Astrocyte of the spinal cord (primary cell): ENCODE results near the gene SLCO3A1.

Experiments used
- DNase-seq: peaks from one replicate; pipeline ENCODE4 v3.0.0; 2011; ENCODE audit warnings: low read depth, low spot score
- H3K4me3 ChIP-seq: 2 replicates; pipeline ENCODE4 v1.5.1; 2011; ENCODE audit warnings: low read depth, mild to moderate bottlenecking, low read length, moderate library complexity
- CTCF ChIP-seq: IDR thresholded peaks from 2 replicates; pipeline ENCODE4 v1.5.1; 2012; ENCODE audit warnings: low read depth, mild to moderate bottlenecking, low read length, inconsistent platforms
- in situ Hi-C: cut with HindIII; loops from 2 replicates; pipeline ENCODE4 v1.10.0; 2017; ENCODE audit warnings: low sequenced_read_pairs

SLCO3A1 gene

DNA sequence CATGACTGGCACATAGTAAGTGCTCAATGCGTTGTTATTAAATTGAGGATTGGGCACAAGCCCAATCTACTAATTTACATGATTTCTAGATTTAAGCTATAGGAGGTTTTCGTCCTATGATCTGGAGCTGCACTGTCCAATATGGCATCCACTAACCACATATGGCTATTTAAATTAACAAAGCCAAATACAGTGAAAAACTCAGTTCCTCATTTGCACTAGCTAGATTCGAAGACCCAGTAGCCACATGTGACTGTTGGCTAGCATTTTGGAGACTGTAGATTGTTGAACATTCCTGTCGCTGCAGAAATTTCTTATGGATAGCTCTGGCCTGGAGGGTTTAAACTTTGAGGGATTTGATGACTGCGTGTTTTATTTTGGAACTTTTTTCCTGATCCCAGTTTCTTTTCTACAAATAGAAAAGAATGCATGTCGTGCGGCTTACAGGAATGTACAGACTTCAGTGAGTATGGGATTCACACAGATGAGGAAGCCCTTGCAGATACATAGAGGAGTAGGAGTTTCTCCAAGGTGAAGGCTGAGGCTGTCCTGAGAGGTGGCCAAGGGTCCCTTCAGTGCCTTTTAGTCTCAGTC is 82.8 kb downstream of the SLCO3A1 start:
- no peak overlapping the region for H3K4me3 ChIP-seq
- no peak for TF ChIP-seq CTCF
- in situ Hi-C loops, result no loop called here
- no peak for DNase-seq

DNA sequence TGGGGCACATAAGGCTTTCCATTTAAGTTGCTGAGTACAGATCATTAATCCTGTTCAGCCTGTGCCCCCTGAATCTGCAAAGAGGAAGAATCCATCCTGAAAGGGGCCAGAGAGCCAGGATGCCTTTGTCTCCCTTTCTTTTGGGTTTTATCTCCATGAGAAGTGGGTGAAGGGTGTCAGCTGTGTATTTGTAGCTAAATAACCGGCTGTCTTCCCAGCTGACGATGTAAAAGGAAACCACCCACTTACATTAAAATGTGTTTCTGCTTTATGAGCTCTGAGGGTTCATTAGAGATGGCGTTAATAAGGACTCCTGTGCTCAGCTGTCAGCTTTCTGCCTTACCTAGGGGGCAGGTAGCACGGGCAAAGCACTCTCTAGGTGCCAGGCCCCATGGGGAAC is 83.4 kb downstream of the SLCO3A1 start:
- no peak for DNase-seq
- H3K4me3 ChIP-seq, result no peak overlapping the region
- no peak for TF ChIP-seq CTCF
- in situ Hi-C loops, result no loop called here

DNA sequence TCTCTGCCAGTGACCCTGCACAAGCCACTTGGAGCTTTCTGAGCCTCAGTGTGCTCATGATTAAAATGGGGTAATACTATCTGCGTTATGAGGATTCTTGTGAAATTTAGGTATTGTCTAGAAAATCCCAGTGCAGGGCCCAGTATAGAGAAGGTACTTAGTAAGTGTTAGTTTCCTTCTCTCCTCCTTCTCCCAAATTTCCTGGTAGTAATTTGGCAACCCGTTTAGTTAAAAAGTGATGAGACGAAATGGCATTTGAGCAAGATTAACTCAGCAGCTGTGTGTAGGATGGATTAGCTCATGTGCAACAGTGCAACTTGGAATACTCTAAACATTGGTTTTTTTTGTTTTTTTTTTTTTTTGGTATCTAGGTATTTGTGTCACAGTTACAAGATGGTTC is 84.6 kb downstream of the SLCO3A1 start:
- in situ Hi-C loops, result no loop called here
- TF ChIP-seq CTCF, result no peak
- no peak for DNase-seq

DNA sequence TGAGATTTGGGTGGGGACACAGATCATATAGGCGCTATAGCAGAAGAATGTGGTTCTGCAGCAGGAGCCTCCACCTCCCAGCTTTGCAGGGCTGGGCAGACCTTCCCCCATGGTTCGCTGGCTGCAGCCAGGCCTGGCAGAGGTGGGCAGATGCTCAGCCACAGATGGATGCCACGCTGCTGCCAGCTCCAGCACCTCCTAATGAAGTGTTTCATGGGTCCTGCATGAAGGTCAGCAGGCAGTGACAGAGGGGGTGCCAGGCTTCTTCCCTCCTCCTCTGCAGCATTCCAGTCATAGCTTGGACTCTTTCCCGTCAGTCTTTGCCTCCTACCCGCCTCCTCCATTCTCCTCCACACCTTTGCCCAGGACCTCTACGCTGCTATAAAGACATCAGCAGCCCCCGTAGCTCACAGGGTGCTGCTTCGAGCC is 85.9 kb downstream of the SLCO3A1 start:
- in situ Hi-C loops, result no loop called here
- no peak for DNase-seq
- no peak overlapping the region for H3K4me3 ChIP-seq
- TF ChIP-seq CTCF, result no peak

More for the DNA sequence above, 84.6 kb downstream of the SLCO3A1 start:
- no peak overlapping the region for H3K4me3 ChIP-seq

- in situ Hi-C loops, result no loop called here
- H3K4me3 ChIP-seq, result no peak overlapping the region
- no peak for DNase-seq
- TF ChIP-seq CTCF, result no peak
Measured at GRCh38 chr15:91940496-91941381, 87.2 kb downstream of the SLCO3A1 start.

- DNase-seq, result no peak
- H3K4me3 ChIP-seq, result no peak overlapping the region
- TF ChIP-seq CTCF, result peak; percentile 6
Measured at GRCh38 chr15:91941871-91942658, 88.6 kb downstream of the SLCO3A1 start.

More at GRCh38 chr15:91941871-91942658, 88.6 kb downstream of the SLCO3A1 start:
- in situ Hi-C loops, result no loop called here
